NCI-H2196 (cell line): Measurements from ENCODE around the gene MAP3K4.

Experiments
- DNase-seq: peaks from one replicate; lab custom pipeline; 2025; ENCODE audit not compliant: unreplicated experiment; lab: John Stamatoyannopoulos, UW

The MAP3K4 gene

DNA sequence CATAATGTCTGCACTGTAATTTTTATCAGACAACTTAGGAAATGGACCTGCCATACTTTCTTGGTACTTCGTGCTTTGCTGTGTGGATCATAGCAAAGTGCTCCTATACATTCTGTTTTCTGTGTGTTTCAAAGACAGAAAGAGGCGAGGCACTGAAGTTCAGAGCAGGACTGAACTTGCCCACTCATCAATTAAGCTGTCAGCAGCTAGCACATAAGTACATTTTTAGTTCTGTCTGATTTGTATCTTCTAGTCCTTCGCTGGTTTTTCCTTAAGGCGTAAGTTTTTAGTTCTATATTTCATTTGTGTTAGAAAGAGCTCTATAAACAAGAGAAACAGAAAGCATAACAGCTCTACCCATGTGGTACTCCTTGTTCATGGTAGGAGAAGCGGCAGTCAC is 42.1 kb downstream of the MAP3K4 start:
- no peak for DNase-seq

DNA sequence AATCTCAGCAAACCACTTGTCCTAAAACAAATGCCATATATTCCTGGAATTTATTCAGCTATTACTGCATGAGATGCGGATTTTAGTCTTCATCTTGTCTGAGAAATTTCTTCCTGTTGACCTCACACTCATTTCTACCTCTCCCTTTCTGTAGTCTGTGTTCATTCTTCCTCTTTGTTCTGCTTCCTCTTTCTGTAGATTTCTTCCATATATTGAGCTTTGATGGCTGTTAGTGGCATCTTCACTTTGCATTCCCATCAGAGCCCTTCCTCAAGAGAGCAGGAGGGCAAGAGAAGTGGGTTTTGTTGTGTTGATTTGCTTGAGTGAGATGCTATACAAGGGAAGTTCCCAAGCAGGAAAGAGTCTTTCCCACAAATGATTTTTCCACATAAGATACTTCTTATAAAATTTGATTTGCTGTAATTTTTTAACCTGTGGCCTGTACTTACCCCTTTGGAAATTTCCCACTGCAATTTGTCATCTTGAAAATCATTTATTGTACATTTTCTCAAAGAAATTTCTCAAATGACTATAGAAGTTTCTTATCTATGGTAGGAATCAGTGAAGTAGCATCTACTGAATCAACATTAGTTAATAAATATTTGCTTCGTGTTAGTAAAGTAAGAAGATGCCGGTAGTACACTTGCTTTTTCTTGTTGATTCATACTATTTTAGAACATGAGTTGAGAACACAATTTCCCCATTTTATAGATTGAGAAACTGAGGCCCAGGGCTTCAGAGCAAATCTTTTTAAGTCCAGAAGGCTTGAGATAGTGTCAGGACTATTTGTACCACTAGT is 43.8 kb downstream of the MAP3K4 start:
- no peak for DNase-seq

DNA sequence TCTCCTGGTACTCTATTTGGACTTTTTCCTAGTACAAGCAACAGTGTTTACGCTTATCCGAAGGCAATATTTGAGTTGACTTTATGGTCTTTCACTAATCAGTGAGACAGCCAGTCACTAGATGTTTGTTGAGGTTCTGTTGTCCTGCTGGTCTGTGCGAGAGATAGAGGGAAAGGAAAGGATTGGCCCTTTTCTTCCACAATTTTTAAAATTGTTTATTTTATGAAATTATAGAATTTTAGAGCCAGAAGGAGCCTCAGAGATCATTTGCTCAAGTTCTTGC is 44.4 kb downstream of the MAP3K4 start:
- DNase-seq = no peak

DNA sequence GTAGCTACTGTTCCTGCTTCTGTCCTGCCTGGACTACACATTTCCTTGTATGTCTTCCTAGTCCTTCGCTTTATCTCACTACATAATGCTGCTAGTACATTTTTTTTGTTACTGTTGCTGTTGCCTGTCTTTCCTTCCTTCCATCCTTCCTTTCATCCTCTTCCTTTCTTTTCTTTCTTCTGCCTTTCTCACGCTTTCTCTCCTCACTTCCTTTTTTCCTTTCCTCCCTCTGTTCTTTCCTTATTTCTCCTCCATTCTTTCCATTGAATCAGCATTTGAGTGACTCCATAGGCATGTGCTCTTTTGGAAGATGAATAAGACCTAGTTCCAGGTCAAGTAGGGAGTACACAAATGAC is 46.3 kb downstream of the MAP3K4 start:
- no peak for DNase-seq

DNA sequence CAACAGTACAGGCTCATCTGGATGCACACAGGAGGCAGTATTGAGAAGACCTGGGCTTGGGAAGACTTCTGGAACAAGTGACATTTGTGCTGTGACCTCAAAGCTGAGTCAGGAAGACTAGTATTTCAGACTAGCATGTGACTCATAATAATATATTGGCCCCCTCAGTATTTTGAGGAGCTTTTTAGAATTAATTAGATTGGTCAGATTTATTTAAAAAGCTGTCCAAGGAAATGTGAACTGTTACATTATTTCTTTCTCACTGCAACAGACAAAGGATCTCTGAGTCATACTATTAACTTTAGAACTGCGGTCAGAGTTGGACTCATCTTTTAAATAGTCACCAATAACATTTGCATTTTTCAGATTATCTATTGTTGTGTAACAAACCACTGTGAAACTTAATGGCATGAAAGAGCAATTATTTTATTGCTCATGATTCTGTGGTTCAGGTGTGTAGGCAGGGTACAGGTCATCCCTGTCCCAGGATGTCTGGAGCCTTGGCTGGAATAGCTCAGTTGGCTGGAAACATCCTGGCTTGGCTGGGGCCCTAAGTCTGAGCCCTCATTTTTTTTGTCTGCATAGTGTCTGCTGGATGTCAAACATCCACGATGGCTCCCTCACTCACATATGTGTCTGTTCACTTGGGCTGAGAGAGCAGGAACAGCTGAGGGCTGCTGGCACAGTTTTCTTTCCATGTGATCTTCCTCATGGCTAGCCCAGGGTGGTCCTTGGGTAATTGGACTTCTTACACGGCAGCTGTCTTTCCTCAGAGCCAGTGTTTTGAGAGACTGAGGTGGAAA is 46.9 kb downstream of the MAP3K4 start:
- DNase-seq = no peak

DNA sequence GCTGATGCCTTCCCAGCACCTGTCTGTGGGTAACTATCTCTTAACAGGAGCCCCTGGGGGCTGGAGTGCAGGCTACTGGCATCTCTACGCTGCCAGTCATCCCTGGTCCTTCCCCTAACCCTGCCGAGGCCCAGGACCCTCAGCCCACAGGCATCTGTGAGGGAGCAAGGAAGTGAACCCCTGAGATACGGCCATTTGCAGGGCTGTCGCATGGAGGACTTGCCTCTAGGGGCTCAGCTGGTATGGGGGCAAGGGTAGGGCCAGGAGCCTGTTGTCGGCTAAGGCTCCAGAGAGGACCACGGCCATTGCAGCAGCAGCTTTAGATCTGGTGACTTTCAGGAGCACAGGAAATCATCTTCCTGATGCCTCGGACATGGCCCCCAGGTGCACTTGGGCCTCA is 49.7 kb downstream of the MAP3K4 start:
- no peak for DNase-seq

DNA sequence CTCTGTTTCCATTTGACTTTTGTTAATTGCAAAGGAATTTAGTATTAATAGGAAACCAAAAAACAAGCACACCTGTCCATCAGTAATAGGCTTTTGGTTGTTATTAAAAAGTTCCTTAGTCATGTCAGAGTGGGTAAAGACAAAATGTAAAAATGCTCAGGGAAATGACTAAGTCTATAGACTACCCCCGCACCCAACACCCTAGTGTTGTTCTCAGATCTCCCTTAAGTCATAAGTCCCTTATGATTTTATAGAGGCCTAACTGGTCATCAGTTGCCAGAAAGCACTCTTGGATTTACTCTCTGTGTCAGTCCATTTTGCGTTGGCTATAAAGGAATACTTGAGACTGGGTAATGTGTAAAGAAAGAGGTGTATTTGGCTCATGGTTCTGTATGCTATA is 52.8 kb downstream of the MAP3K4 start:
- no peak for DNase-seq

DNA sequence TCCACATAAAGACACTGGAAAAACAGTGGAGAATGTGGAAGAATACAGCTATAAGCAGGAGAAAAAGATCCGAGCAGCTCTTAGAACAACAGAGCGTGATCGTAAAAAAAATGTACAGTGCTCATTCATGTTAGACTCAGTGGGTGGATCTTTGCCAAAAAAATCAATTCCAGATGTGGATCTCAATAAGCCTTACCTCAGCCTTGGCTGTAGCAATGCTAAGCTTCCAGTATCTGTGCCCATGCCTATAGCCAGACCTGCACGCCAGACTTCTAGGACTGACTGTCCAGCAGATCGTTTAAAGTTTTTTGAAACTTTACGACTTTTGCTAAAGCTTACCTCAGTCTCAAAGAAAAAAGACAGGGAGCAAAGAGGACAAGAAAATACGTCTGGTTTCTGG is 57.1 kb downstream of the MAP3K4 start:
- no peak for DNase-seq

DNA sequence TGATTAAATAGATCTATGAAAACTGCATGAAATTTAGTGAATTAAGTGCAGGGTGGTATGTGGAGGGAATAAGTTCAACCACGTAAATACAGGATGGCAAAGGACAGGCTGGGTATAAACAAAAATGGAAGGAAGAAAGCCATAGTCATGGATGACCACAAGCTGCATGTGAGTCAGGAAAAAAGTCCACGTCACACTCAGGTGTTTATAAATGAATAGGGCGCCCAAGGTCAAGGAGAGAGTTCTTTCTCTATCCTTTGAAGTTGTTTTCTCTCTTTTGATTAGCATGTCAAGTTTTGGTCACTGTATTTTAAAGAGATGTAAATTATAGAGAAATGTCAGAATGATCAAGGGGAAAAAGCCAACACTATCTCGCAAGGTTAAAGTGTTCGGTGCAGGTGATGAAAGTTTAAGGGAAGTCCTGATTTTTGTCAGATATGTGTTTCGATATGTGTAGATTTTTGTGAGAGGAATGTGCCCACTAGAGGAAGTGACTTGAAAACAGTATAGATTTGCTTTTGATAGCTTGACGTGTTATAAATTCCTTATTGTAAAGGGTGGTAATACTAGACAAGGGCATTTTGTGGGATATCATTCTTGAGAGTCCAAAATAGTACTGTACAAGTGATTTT is 58.7 kb downstream of the MAP3K4 start:
- no peak for DNase-seq

DNA sequence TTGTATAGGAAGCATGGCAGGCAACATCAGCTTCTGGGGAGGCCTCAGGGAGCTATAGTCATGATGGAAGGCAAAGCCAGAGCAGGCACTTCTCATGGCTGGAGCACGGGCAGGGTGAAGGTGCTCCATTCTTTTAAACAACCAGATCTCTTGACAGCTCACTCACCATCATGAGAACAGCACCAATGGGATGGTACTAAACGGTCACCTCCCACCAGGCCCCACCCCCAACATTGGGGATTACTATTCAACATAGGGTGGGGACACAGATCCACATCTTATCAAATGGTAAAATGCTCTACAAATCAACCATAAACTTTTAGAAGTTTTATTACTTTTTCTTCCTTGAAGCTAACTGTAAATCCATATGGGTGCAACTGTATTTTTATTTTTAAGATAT is 61.5 kb downstream of the MAP3K4 start:
- DNase-seq = no peak

DNA sequence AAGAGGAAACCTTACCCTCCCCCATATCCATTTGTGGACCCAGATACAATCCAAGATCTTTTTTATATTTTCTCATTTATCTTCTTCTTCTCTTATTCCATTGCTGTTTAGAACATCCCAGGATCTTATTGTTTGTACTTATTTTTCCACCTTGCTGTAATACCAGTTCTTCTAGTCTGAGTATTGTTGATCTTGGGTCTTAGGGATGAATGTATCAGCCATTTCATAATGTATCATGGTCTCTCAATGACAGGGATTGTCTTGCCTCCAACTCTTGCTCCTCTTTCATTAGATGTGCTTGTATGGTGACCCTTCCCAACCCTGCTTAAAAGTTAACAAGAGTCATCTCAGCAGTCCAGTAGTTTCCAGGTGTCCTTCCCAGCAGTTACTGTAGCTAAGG is 63.3 kb downstream of the MAP3K4 start:
- DNase-seq = no peak

DNA sequence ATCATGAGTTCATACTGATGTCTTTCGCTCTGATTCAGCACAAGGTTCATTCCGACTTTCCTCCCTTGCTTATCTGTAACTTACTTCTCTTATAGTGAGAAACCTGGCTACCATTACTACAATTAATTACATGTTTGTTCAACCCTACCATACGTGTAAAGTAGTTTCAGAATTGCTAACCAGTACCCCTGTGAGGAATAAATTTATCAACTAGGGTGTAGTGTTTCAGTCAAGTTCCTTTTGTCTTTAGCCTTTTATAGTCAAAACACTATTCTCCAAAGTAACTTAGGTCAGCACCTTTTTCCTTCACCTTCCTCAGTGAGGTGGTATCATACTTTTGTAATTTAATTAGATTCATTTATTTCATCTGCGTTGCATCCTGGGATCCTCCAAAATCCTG is 64.9 kb downstream of the MAP3K4 start:
- no peak for DNase-seq

DNA sequence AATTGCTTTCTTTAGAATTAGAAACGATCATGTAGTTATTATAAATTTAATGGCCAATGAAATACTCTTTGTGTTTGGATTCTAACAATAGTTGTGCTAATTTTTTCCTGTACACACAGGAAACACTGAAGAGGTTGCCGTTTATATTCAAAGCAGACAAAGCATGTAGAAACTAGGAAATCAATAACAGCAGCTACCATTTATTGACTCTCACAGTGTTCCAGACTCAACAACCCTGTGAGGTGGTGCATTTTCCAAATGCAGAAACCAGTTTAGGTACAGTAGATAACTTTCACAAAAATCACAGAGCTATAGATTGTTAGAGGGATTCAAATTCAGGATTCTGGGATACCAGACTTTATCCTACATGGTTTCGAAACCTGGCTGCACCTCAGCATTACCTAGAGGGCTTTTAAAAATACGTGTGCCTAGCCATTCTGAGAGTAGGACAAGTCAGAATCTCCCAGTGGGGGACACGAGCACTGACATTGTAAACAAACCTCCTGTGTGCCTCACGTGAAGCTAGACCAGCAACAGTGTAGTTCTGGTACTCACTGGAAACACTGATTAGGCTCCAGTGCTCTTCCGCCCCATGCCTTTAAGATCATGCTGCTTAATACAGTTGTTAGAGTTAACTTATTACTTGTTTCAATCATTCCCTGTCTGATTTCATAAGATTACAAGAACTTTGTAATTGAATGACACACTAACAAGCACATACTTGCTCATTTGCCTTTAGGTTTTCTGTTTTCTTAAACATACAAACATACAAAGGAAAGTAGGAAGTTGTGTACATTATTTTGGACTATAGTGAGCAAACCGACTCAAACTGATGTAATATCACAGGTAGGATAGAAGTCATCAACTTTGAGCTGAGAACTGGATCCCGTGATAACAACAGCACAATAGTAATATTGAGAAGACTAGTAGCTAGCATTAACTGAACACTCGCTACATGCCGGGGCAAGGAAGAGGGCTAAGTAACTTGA is 65.8 kb downstream of the MAP3K4 start:
- DNase-seq = no peak

DNA sequence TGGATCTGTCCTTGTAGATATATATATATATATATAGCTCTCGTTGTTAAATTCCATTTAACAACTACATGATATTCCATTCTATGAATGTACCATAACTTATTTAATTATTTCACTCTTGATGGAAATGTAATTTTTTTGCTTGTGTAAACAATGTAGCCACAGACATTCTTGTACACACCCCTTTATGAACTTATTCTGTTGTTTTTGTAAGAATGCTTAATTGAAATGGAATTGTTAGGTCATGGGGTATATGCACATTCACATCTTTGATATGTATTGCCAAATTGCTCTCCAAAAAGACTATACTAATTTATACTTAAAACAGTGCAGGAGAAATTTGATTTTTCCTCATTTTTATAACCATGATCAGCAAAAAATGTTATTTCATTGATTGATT is 67.2 kb downstream of the MAP3K4 start:
- DNase-seq = no peak

DNA sequence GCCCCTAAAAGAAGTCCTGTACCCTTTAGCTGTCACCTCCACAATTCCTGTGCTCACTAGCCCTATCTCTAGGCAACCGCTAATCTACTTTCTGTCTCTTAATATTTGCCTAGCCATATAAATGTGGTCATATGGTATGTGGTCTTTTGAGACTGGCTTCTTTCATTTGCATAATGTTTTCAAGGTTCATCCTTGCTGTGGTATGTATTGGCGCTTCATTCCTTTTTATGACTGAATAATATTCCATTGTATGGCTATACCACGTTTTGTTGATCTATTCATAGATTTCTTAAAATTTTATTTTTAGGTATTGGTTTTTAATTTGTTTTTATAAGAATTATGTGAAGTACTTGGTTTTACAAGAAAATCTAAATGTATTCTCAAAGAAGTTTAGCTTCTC is 70.0 kb downstream of the MAP3K4 start:
- no peak for DNase-seq

DNA sequence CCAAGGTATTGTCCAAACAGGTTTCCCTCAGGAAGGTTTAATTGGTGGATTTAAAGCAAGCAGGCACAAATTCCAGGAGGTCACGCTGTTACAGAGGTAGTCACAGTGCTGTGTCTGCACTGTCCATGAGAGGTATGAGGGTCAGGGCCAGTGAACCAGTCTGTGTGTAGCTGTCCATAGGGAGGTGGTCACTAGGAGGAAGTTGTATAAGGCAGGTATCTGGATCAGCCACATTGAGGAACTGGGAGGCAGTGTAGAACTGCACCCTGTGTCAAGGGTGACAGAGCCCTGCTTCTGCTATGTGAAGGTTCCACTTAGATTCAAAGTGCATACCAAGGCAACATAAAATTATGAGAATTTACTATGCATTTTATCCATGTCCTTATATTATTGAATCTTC is 73.3 kb downstream of the MAP3K4 start:
- no peak for DNase-seq

DNA sequence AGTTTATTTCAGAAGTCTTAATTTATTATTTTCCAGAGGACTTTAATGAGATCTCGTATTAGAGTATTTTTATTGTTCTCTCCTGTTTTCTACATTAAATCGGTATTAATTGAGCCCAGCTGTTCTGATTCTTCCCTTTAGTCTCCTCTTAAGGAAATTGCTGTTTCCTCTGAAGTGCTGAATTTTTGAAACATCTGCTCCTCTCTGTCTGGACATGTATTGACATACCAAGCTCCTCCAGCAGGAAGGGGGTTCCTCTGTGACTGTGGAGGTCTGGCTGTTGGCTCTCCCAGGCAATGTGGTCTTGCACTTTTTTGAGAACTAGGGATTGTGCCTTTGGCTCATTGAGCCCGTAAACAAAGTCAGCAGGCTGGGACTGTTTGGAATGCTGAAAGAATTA is 74.9 kb downstream of the MAP3K4 start:
- no peak for DNase-seq

DNA sequence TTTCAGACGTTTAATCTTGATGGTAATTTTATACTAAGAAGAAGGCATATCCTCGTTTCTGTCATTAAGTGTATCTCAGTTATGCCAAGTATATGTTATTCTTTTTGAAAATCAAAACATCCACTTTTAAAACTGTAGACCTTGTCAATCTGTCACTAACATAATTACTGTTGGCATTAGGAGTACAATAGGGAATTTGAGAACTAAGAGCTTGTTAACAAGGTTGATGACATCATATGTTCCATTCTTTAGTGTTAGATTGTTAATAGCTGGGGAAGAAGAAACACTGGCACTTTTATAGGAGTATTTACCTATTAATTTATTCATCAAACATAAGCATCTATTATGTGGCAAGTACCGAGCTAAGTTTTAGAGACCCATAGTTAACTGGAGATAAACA is 76.2 kb downstream of the MAP3K4 start:
- DNase-seq = peak; percentile 3

DNA sequence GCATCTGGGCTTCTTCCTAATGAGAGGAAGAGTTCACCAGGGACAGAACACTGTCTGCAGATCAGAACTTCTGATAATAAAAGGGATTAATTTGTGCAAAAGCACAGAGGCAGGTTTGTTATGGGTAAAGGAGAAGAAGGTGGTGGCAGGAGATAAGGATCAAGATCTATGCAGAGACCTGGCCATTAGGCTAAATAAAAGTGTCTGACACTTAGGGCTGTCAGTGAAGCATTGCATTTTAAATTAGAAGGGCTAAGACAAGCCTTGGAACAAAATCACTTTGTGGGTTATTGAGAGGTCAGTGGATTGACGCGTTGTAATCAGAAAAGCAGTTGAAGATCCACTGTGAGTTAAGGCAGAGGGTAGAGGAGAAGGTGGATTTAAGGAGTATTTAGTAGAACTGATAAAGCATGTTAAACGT is 76.8 kb downstream of the MAP3K4 start:
- DNase-seq = no peak

DNA sequence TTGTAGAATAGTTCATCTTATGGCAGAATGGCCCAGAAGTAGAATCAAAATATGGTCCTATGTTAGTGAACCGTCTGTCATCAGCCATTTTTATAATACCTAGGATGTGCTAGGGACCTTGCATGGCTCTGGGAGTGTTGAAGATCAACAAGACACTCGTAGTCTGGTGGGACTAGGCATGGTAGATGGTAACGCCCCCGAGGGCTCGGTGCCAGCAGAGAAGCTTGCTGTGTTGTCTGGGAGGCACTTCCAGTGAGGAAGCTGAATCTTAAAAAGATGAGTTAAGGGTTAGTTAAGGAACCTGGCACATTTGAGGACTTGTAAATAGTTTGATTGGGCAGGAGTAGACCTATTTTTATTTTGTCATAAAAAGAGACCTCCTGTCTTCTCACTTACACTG is 82.4 kb downstream of the MAP3K4 start:
- DNase-seq = no peak

DNA sequence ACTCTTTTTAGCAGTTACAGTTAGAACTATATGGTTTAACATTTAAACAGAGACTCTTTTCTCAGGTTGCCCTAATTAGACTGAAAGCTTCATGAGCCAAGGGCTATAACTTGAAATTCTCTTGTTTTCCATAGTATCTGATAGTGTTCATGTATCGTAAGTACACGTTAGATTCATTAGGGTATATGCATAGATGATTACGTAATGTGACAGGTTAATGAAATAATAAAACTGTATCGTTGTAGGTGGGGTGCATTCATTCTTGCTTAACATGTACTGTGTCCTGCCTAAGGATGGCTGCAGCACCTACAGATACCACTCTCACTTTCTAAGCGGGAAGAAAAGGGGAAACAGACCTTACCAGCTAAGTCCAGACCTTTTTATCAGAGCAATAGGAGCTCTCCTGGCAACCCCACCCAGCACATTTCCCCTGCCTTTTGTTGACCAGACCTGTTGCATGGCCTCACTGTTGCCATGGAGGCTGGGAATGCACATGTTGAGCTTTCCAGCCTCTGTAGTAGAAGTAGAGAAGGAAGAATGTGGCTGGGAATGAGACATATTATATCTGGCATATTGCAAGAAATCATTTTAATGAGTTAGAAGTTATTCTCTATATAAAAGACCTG is 83.0 kb downstream of the MAP3K4 start:
- no peak for DNase-seq
